Trophoblast cell (in vitro differentiated cells and primary cell): ENCODE results near the gene STING1.
"Not testable (repeated sequence)": the region's sequence is repeated elsewhere in the genome, so short reads cannot be mapped to it uniquely, and the experiment has no call there.

Source experiments
- DNase-seq, 2 donors: peaks; one replicate each; pipeline ENCODE4 v3.0.0-alpha.2; 2016
- H2AFZ ChIP-seq: 2 replicates; pipeline ENCODE4 v1.6.1; 2013; ENCODE audit warnings: low read length, moderate library complexity, mild to moderate bottlenecking; ENCODE audit not compliant: insufficient read depth, poor library complexity
- H2AK5ac ChIP-seq: 2 replicates; pipeline ENCODE4 v1.6.1; 2013; ENCODE audit warnings: mild to moderate bottlenecking, low read length
- H2BK120ac ChIP-seq: 2 replicates; pipeline ENCODE4 v1.6.1; 2013; ENCODE audit warnings: low read length, mild to moderate bottlenecking, moderate library complexity; ENCODE audit not compliant: insufficient read depth, poor library complexity
- H2BK12ac ChIP-seq: 2 replicates; pipeline ENCODE4 v1.6.1; 2013; ENCODE audit warnings: mild to moderate bottlenecking, low read length, moderate library complexity
- H2BK5ac ChIP-seq: 2 replicates; pipeline ENCODE4 v1.6.1; 2013; ENCODE audit warnings: low read length, low read depth, moderate library complexity, mild to moderate bottlenecking; ENCODE audit not compliant: poor library complexity
- H3K14ac ChIP-seq: 2 replicates; pipeline ENCODE4 v1.6.1; 2013; ENCODE audit warnings: mild to moderate bottlenecking, low read length
- H3K18ac ChIP-seq: 2 replicates; pipeline ENCODE4 v1.6.1; 2013; ENCODE audit warnings: mild to moderate bottlenecking, low read length
- H3K23ac ChIP-seq: 2 replicates; pipeline ENCODE4 v1.6.1; 2013; ENCODE audit warnings: low read length
- H3K27ac ChIP-seq: 2 replicates; pipeline ENCODE4 v1.5.1; 2013; ENCODE audit warnings: low read depth, mild to moderate bottlenecking, inconsistent platforms, low read length, moderate library complexity
- H3K27me3 ChIP-seq: 2 replicates; pipeline ENCODE4 v1.6.1; 2013; ENCODE audit warnings: inconsistent platforms, mild to moderate bottlenecking, low read length, moderate library complexity; ENCODE audit not compliant: insufficient read depth
- H3K36me3 ChIP-seq, 2 experiments: 1 replicate in 1 of 2; 2 replicates in 1 of 2; pipeline ENCODE4 v1.6.1; 2013; ENCODE audit warnings: low read length in 2 of 2, mild to moderate bottlenecking in 2 of 2, moderate library complexity in 1 of 2; ENCODE audit not compliant: insufficient read depth in 2 of 2, control insufficient read depth in 1 of 2
- H3K4ac ChIP-seq: 2 replicates; pipeline ENCODE4 v1.6.1; 2013; ENCODE audit warnings: low read depth, mild to moderate bottlenecking, low read length, moderate library complexity
- H3K4me1 ChIP-seq, 2 experiments: 1 replicate in 1 of 2; 2 replicates in 1 of 2; pipeline ENCODE4 v1.6.1; 2013; ENCODE audit warnings: low read length in 2 of 2, mild to moderate bottlenecking in 2 of 2, moderate library complexity in 1 of 2; ENCODE audit not compliant: insufficient read depth in 2 of 2, control insufficient read depth in 1 of 2
- H3K4me2 ChIP-seq: 2 replicates; pipeline ENCODE4 v1.6.1; 2013; ENCODE audit warnings: inconsistent platforms, mild to moderate bottlenecking, low read length, moderate library complexity
- H3K4me3 ChIP-seq: 2 replicates; pipeline ENCODE4 v1.5.1; 2013; ENCODE audit warnings: mild to moderate bottlenecking, low read depth, low read length, inconsistent platforms
- H3K79me1 ChIP-seq: one replicate; pipeline ENCODE4 v1.6.1; 2013; ENCODE audit warnings: low read length
- H3K79me2 ChIP-seq: 2 replicates; pipeline ENCODE4 v1.6.1; 2013; ENCODE audit warnings: low read length, mild to moderate bottlenecking; ENCODE audit not compliant: control insufficient read depth, insufficient read depth, poor library complexity
- H3K9ac ChIP-seq: 2 replicates; pipeline ENCODE4 v1.6.1; 2013; ENCODE audit warnings: mild to moderate bottlenecking, low read length
- H3K9me3 ChIP-seq: 2 replicates; pipeline ENCODE4 v1.6.1; 2013; ENCODE audit warnings: low read depth, mild to moderate bottlenecking, control low read depth, inconsistent platforms, low read length; ENCODE audit not compliant: insufficient read depth
- H4K12ac ChIP-seq: 2 replicates; pipeline ENCODE4 v1.6.1; 2013; ENCODE audit warnings: low read depth, mild to moderate bottlenecking, low read length, moderate library complexity
- H4K8ac ChIP-seq: 2 replicates; pipeline ENCODE4 v1.6.1; 2013; ENCODE audit warnings: low read depth, mild to moderate bottlenecking, low read length, moderate library complexity
- H4K91ac ChIP-seq: one replicate; pipeline ENCODE4 v1.6.1; 2013; ENCODE audit warnings: low read depth, mild to moderate bottlenecking, low read length, moderate library complexity
- WGBS: extraction: QIAGEN DNeasy Blood & Tissue Kit; methylation state at CpG from one replicate; pipeline ENCODE4 v1.1.7; 2013; ENCODE audit warnings: missing lambda C conversion rate; ENCODE audit not compliant: insufficient read length, insufficient coverage; ENCODE audit errors: extremely low coverage; 5-methylcytosine and 5-hydroxymethylcytosine counted together

Gene STING1

DNA sequence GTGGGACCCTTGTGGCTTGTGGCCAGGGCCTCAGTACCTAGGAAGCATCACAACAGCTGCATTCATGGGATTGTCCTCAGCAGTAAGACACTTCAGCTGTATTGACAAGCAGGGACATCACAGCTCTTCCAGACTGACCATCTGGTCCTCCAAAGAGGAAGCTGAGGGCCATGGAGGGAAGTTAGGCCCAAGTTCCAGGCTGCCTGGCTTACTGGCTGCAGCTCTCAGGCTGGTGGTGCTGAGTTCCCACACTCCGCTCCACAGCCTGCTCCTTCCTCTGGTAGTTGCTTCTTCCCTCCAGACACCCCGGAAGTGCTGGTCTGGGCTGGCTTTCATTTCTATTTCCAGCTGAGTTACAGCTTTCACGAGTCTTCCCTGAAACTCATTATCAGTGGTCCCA lies 5.7 kb upstream of the STING1 start:
- Histone ChIP-seq H2BK12ac (no peak overlapping the region), H2AFZ (no peak overlapping the region), H4K8ac (no peak overlapping the region), H3K27ac (no peak overlapping the region), H3K23ac (no peak overlapping the region), H3K14ac (no peak overlapping the region), H4K12ac (no peak overlapping the region), H2BK120ac (no peak overlapping the region), H3K4me2 (no peak overlapping the region), H3K79me1 (no peaks in the 10 kb centered on the region), H3K9ac (no peak overlapping the region), H3K4ac (no peak overlapping the region), H3K4me3 (no peak overlapping the region), H3K79me2 (no peaks in the 10 kb centered on the region), H2BK5ac (no peak overlapping the region), H3K18ac (no peak overlapping the region), H3K9me3 (peaks cover 3% of the 10 kb centered on the region), H3K36me3 (no peaks in the 10 kb centered on the region), H3K4me1 (peaks cover 0 to 3% of the 10 kb centered on the region in 2 experiments), H2AK5ac (no peak overlapping the region), H3K27me3 (no peaks in the 10 kb centered on the region), H4K91ac (no peak overlapping the region)
- no peak for DNase-seq
- WGBS, result no CpG with 5 or more reads among the region's 3 CpGs

DNA sequence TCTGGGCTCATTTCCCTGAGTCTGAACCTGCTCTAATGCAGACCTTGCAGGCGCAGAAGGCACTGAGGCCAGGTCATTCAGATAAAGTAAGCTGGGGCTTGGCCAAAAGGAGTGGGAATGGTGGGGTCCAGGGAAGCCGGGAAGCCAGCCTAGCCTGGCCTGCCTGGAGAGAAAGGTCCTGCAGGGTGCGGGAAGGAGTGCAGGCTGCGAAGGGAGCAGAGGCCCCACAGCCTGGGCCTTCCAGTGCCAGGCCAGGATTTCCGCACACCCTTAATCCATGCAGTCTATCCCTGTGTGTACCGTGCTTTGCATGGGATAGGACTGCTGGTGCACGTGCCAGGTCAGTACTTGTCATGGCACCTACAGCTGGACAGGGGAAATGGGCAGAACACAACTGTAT lies 3.6 kb upstream of the STING1 start:
- Histone ChIP-seq H3K27me3 (no peaks in the 10 kb centered on the region), H4K8ac (no peak overlapping the region), H2BK12ac (no peak overlapping the region), H3K36me3 (no peaks in the 10 kb centered on the region), H3K79me1 (no peaks in the 10 kb centered on the region), H3K18ac (no peak overlapping the region), H3K9ac (no peak overlapping the region), H2BK5ac (no peak overlapping the region), H2AFZ (no peak overlapping the region), H2BK120ac (no peak overlapping the region), H3K27ac (no peak overlapping the region), H3K4me2 (no peak overlapping the region), H3K14ac (no peak overlapping the region), H3K9me3 (peaks cover 3% of the 10 kb centered on the region), H3K23ac (no peak overlapping the region), H2AK5ac (no peak overlapping the region), H3K4me1 (peaks cover 0 to 3% of the 10 kb centered on the region in 2 experiments), H4K12ac (no peak overlapping the region), H4K91ac (no peak overlapping the region), H3K79me2 (no peaks in the 10 kb centered on the region), H3K4ac (no peak overlapping the region), H3K4me3 (no peak overlapping the region)
- DNase-seq, result no peak
- WGBS, result no CpG with 5 or more reads among the region's 7 CpGs

DNA sequence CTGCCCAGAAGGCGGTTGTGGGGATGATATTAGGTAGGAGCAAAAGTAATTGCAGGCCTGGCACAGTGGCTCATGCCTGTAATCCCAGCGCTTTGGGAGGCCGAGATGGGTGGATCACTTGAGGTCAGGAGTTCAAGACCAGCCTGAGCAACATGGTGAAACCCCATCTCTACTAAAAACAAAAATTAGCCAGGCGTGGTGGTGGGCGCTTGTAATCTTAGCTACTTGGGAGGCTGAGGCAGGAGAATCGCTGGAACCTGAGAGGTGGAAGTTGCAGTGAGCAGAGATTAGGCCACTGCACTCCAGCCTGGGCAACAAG lies 291 bp upstream of the STING1 start:
- not testable (repeated sequence) for H3K18ac ChIP-seq, H2BK5ac ChIP-seq, H2AFZ ChIP-seq, H3K36me3 ChIP-seq, H3K4me2 ChIP-seq, H3K4ac ChIP-seq, H3K79me1 ChIP-seq, H2AK5ac ChIP-seq, H3K9me3 ChIP-seq, H4K12ac ChIP-seq, H3K4me3 ChIP-seq, H3K27ac ChIP-seq, DNase-seq, H3K4me1 ChIP-seq, H3K79me2 ChIP-seq, H2BK120ac ChIP-seq, H3K9ac ChIP-seq, H3K23ac ChIP-seq, H2BK12ac ChIP-seq, H4K91ac ChIP-seq, H3K14ac ChIP-seq, H3K27me3 ChIP-seq, H4K8ac ChIP-seq
- WGBS, result no CpG with 5 or more reads among the region's 6 CpGs

DNA sequence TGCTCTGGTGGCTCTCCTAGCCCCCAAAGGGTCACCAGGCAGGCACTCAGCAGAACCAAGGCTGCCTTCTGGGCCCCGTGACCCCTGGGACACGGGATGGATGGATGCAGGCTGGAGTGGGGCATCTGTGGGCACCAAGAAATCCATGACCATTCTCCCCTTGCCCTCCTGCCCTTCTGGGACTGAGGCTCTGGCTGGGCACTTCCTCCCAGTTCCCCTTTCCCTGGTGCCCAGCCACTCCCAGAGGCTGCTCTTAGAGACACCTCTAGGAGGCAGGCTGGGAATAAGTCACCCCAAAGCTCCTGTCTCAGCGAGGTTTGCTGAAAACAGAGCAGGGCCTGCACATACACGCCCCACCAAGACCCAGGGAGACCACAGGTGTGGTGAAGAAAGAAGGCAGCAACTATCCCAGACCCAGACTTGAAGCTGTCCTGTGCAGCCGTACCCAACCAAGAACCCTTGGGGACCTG lies 943 bp downstream of the STING1 start:
- Histone ChIP-seq H4K8ac (no peak overlapping the region), H3K36me3 (no peaks in the 10 kb centered on the region), H3K27me3 (no peaks in the 10 kb centered on the region), H2AK5ac (no peak overlapping the region), H3K9me3 (no peaks in the 10 kb centered on the region), H3K4ac (no peak overlapping the region), H3K79me2 (no peaks in the 10 kb centered on the region), H4K91ac (no peak overlapping the region), H3K27ac (no peak overlapping the region), H3K18ac (no peak overlapping the region), H3K4me3 (no peak overlapping the region), H2BK120ac (no peak overlapping the region), H3K79me1 (no peaks in the 10 kb centered on the region), H3K4me2 (no peak overlapping the region), H3K23ac (no peak overlapping the region), H3K4me1 (peaks cover 0 to 3% of the 10 kb centered on the region in 2 experiments), H2BK5ac (no peak overlapping the region), H3K9ac (no peak overlapping the region), H2AFZ (no peak overlapping the region), H4K12ac (no peak overlapping the region), H2BK12ac (no peak overlapping the region), H3K14ac (no peak overlapping the region)
- no peak for DNase-seq
- WGBS, result no CpG with 5 or more reads among the region's 5 CpGs
